Measurements from ENCODE around the gene OSBPL5.

GRCh38 chr11:3126207-3126865 is 38.8 kb downstream of the OSBPL5 start:
- TF ChIP-seq ETV6 (IDR thresholded peaks at IDR 0.05; ENCODE audit: borderline replicate concordance in 1 of 2, low read depth in 2 of 2, low read length in 1 of 2) = no peak
- TF ChIP-seq ETV6 (CRISPR knock-in tag; IDR thresholded peaks at IDR 0.05; ENCODE audit: borderline replicate concordance) = no peak
- TF ChIP-seq ERF (CRISPR knock-in tag; IDR thresholded peaks at IDR 0.05) = no peak
- no peak for TF ChIP-seq NFIC (IDR thresholded peaks at IDR 0.05)
- no peak for TF ChIP-seq DACH1 (IDR thresholded peaks at IDR 0.05; ENCODE audit: partially characterized antibody)
- TF ChIP-seq, protein P1, sequence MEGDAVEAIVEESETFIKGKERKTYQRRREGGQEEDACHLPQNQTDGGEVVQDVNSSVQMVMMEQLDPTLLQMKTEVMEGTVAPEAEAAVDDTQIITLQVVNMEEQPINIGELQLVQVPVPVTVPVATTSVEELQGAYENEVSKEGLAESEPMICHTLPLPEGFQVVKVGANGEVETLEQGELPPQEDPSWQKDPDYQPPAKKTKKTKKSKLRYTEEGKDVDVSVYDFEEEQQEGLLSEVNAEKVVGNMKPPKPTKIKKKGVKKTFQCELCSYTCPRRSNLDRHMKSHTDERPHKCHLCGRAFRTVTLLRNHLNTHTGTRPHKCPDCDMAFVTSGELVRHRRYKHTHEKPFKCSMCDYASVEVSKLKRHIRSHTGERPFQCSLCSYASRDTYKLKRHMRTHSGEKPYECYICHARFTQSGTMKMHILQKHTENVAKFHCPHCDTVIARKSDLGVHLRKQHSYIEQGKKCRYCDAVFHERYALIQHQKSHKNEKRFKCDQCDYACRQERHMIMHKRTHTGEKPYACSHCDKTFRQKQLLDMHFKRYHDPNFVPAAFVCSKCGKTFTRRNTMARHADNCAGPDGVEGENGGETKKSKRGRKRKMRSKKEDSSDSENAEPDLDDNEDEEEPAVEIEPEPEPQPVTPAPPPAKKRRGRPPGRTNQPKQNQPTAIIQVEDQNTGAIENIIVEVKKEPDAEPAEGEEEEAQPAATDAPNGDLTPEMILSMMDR (IDR thresholded peaks at IDR 0.05 in 2 of 3, conservative IDR thresholded peaks at IDR 0.05 in 1 of 3; ENCODE audit: insufficient read depth in 2 of 3, low read depth in 1 of 3, low read length in 3 of 3) = no peak
- no peak for TF ChIP-seq CEBPB (tag; IDR thresholded peaks at IDR 0.05)
